Naive thymus-derived CD8-positive, alpha-beta T cell (primary cell): Measurements from ENCODE around the gene RSAD2. TPM values are rescaled to one million over a fixed set of nuclear protein-coding genes. Genes with fewer than 3 reads are reported as not detected.

Experiments
- ATAC-seq, 2 donors: fragments of 150-1000 bp; cut with Tn5 transposase in 1 of 2; sonication (Bioruptor Pico), chemical (Tn5 transposase) in 1 of 2; 1 replicate in 1 of 2; 2 replicates in 1 of 2; pipeline ENCODE4 v1.10.0; 2021; ENCODE audit warnings: mild to moderate bottlenecking in 2 of 2, moderate library complexity in 2 of 2
- POLR2A ChIA-PET: fragments of 350-600 bp; sonication (Branson Sonifier 250); formaldehyde crosslinking; loops from one replicate; lab custom pipeline; 2021; ENCODE audit warnings: antibody characterized with exemption; lab: Charles Lee
- DNase-seq, 10 donors: peaks; one replicate each; pipeline versions ENCODE4 v3.0.0 to v3.0.0-alpha.2; 2020 to 2022
- H3K27ac Mint-ChIP-seq, 10 donors: one replicate each; pipeline ENCODE4 v1.8.0; 2020 to 2022; ENCODE audit warnings: mild to moderate bottlenecking in 10 of 10, mixed read lengths in 10 of 10, moderate library complexity in 4 of 10, inconsistent platforms in 1 of 10
- H3K27me3 Mint-ChIP-seq, 5 donors: one replicate each; pipeline ENCODE4 v1.8.0; 2021 to 2022; ENCODE audit warnings: mixed read lengths in 5 of 5
- H3K36me3 Mint-ChIP-seq, 3 donors: one replicate each; pipeline ENCODE4 v1.8.0; 2020 to 2022; ENCODE audit warnings: mixed read lengths in 3 of 3, mild to moderate bottlenecking in 2 of 3, inconsistent platforms in 1 of 3
- H3K4me1 Mint-ChIP-seq, 4 donors: one replicate each; pipeline ENCODE4 v1.8.0; 2021 to 2022; ENCODE audit warnings: mixed read lengths in 4 of 4
- H3K4me3 Mint-ChIP-seq, 10 donors: one replicate each; pipeline ENCODE4 v1.8.0; 2020 to 2022; ENCODE audit warnings: mild to moderate bottlenecking in 10 of 10, mixed read lengths in 10 of 10, moderate library complexity in 6 of 10, inconsistent platforms in 1 of 10
- H3K9me3 Mint-ChIP-seq, 9 donors: one replicate each; pipeline ENCODE4 v1.8.0; 2020 to 2022; ENCODE audit warnings: mixed read lengths in 9 of 9, mild to moderate bottlenecking in 3 of 9, inconsistent platforms in 1 of 9, moderate library complexity in 1 of 9
- polyA plus RNA-seq, 3 donors: library from polyadenylated mRNA; unstranded; fragments of 300-500 nt; fragmentation: Illumina TruSeq; gene quantifications; one replicate each; pipeline ENCODE4 v1.2.3, GENCODE V29; 2021
- total RNA-seq, 8 experiments: library from RNA in 2 of 8; stranded (reverse) in 2 of 8; gene quantifications; one replicate each; pipeline ENCODE4 v1.2.3 and lab custom pipeline; 2021 to 2026

Gene RSAD2
- total and polyA plus RNA-seq, 5 experiments from 2014 or later = 4.0 to 11.1 (median 5.2) TPM

DNA sequence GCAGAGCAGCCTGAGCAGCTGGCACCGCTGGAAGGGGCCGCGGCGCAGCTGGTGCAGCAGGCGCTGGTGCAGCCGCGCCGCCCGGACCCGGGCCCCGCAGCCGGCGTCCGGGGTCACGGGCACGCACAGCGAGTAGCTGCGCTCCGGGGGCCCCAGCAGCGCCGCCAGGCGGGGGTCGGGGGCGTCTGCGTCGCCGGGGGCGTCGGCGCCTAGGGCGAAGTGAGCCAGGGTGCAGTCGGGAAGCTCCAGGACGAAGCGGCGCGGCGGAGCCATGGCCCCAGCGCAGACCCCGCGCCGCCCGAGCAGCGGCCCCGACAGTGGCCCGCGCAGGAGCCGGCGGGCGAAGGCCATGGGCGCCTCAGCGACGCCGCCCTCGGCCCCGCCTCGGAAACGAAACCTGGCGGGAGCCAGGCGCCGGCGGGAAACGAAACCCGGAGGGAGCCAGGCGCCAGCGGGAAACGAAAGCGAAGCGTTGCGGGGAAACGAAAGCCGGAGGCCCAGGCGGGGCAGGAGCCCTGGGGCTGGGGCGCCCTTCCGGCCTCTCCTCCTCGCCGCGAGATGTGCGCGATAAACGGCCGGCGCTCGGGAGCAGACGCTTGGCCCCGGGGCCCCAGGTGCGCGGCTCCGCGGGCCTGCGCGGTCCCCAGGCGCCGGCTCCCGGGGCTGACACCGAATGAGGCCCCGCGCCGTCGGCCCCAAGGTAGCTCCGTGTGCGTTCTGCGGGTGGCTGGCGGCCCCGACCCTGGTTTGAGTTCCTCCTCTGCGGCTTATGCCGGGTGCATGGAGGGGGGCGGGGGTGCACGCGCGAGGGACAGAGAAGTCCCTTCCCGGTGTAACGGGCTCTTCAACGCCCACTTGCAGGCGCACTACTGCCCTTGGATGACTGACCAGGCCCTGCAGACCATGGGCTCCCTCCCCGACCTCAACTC, 12.0 kb upstream of the RSAD2 start, which contains the start of gene CMPK2:
Gene CMPK2, minus strand, starts transcription at position 562 of the 929 bp plus-strand sequence. Its CDS starts 211 bp downstream, at position 351.
- Mint-ChIP-seq H3K27me3 (no peaks in the 10 kb centered on the region), H3K27ac (peak within 1 kb of the TSS; percentile 87 to 100 (median 94)), H3K9me3 (peaks cover 0 to 5% (median under 1%) of the 10 kb centered on the region in 9 donors), H3K4me1 (peaks cover 10 to 46% (median 26%) of the 10 kb centered on the region in 4 donors), H3K36me3 (peaks cover 9 to 23% (median 22%) of the 10 kb centered on the region in 3 donors), H3K4me3 (peak within 1 kb of the TSS; percentile 90 to 100 (median 97))
- ATAC-seq (peak; percentile 76), DNase-seq (peak; percentile 67 to 84 (median 76))
- POLR2A ChIA-PET = interaction anchor here (0.8 to 3.8 kb wide), 8 partner anchors 12 to 167 kb away, joined by 3 to 61 read pairs (median 4); partner anchors contain the start of gene RSAD2

DNA sequence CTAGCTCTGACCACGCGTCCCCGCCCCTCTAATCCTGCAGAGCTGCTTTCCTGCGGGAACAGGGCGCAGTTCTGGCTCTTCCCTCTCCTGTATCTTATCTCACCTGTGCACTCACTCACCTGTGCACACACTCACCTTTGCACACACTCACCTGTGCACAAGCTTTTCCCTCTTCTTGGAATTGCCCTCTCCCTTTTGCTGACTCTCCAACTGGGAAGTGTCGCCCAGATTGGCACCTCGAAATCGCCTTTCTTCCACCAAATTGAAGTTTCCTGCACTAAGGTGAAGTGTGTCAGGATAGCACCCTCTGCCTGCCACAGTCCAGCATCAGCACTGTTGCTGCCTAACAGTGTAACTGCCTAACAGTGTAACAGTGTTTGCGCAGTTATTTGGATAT, 11.3 kb upstream of the RSAD2 start:
- Mint-ChIP-seq H3K36me3 (peaks cover 6 to 16% (median 15%) of the 10 kb centered on the region in 3 donors), H3K9me3 (peaks cover 0 to 4% (median 0%) of the 10 kb centered on the region in 9 donors), H3K4me1 (peaks cover 10 to 46% (median 27%) of the 10 kb centered on the region in 4 donors), H3K27me3 (no peaks in the 10 kb centered on the region), H3K27ac (peak overlapping the region; percentile 87 to 100 (median 94)), H3K4me3 (peak overlapping the region; percentile 90 to 100 (median 97))
- ATAC-seq = peak; percentile 46 to 58
- POLR2A ChIA-PET = interaction anchor here (0.9 to 3.8 kb wide), 5 partner anchors 11 to 166 kb away, joined by 3 to 61 read pairs (median 4); partner anchors contain the start of gene RSAD2
- peak in 8 of 10 donors; percentile 12 to 68 (median 36) for DNase-seq

DNA sequence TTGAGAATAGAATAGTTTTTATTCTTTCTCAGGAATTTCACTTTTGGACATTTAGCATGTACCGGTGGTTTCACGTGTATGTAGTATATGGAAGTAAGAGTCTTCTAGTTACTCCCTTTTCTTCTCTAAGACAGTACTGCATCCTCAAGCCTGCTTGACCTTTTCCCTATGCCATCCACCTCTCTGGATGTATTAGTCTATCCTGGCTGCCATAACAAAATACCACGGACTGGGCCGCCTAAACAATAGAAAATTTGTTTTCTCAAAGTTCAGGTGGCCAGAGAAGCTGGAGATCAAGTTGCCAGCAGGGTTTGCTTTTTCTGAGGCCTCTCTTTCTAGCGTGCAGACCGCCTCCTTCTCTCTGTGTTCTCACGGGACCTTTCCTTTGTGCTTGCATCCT, 10.6 kb upstream of the RSAD2 start:
- POLR2A ChIA-PET = interaction anchor here (1.5 to 3.8 kb wide), 3 partner anchors 10 to 165 kb away, joined by 3 to 61 read pairs (median 13); partner anchors contain the start of gene RSAD2
- ATAC-seq (no peak), DNase-seq (no peak)
- peak overlapping the region in 9 of 10 donors; percentile 14 to 100 (median 98) for H3K4me3 Mint-ChIP-seq
- H3K27ac Mint-ChIP-seq = peak overlapping the region in 6 of 10 donors; percentile 8 to 100 (median 93)
- H3K36me3 Mint-ChIP-seq = peaks cover 0 to 9% (median 8%) of the 10 kb centered on the region in 3 donors
- peaks cover 10 to 42% (median 26%) of the 10 kb centered on the region in 4 donors for H3K4me1 Mint-ChIP-seq
- H3K27me3 Mint-ChIP-seq = no peaks in the 10 kb centered on the region
- no peaks in the 10 kb centered on the region for H3K9me3 Mint-ChIP-seq

DNA sequence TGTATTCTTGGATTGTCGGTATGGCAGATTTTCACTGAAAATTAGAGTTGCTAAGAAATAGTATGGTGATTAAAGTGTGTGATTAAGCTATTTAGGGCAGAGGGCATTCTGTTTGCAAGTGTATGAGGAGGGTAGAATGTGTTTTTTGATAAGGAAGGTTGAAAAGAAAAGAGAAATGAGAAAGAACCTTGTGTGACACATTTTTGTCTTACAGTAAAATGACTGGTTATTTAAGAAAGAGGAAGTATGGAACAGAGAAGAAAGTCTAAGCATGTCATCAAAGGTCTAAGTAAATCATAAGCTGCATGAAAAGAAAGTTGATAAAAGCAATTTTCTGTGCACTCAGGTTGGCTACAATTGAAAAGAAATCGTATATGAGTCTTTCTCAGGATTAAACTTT, 5.2 kb upstream of the RSAD2 start:
- peak in 1 of 2 donors; percentile 35 for ATAC-seq
- H3K27me3 Mint-ChIP-seq = no peaks in the 10 kb centered on the region
- peak overlapping the region in 9 of 10 donors; percentile 1 to 73 (median 32) for H3K27ac Mint-ChIP-seq

DNA sequence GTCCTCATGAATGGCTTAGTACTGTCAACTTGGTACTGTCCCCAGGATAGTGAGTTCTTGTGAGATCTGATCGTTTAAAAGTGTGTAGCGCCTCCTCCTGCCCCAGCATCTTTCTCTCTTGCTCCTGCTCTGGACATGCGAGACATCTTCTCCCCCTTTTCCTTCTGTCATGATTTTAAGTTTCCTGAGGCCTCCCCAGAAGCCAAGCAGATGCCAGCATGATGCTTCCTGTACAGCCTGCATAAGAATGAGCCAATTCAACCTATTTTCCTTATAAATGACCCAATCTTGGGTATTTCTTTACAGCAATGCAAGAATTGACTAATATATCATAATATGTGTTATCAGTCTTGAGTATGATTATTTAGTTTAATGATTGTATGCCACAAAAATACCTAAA, 3.5 kb upstream of the RSAD2 start:
- Mint-ChIP-seq H3K27ac (peak overlapping the region in 4 of 10 donors; percentile 12 to 87 (median 70)), H3K36me3 (peaks cover 0 to 3% (median 0%) of the 10 kb centered on the region in 3 donors), H3K9me3 (peaks cover 0 to 4% (median 0%) of the 10 kb centered on the region in 9 donors), H3K27me3 (no peaks in the 10 kb centered on the region), H3K4me1 (peaks cover 20 to 61% (median 47%) of the 10 kb centered on the region in 4 donors), H3K4me3 (no peak overlapping the region)
- ATAC-seq (no peak), DNase-seq (no peak)
- POLR2A ChIA-PET = interaction anchor here (7.1 kb wide), 1 partner anchor 8 kb away, joined by 61 read pairs; the partner anchor contains the start of gene CMPK2

More for the DNA sequence above, 5.2 kb upstream of the RSAD2 start:
- POLR2A ChIA-PET = no interaction called here
- no peak for DNase-seq
- Mint-ChIP-seq H3K9me3 (peaks cover 0 to 4% (median 0%) of the 10 kb centered on the region in 9 donors), H3K4me1 (peaks cover 11 to 53% (median 35%) of the 10 kb centered on the region in 4 donors), H3K36me3 (peaks cover 0 to 3% (median 0%) of the 10 kb centered on the region in 3 donors), H3K4me3 (peak overlapping the region in 8 of 10 donors; percentile 1 to 59 (median 24))

DNA sequence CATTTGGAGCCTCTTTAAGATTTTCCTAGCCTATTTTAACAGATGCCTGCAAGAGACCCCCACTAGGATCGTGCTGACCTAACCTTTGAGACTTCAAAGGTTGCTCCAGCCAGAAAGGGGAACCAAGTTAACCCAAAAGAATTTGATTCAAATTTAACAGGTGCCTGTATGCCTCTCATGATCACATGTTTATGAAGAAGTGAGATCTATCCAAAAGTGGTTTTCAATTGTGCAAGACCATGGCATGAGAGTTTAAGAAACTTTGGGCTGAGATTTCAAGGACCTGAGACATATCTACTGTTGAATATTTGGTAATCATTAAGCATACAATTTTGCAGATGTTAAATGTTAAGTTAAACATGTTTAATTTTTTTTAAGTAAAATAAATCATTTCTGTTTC, 1.3 kb upstream of the RSAD2 start:
- ATAC-seq (no peak), DNase-seq (no peak)
- peaks cover 36 to 82% (median 66%) of the 10 kb centered on the region in 4 donors for H3K4me1 Mint-ChIP-seq
- peaks cover 0 to 4% (median 0%) of the 10 kb centered on the region in 9 donors for H3K9me3 Mint-ChIP-seq
- H3K4me3 Mint-ChIP-seq = peak overlapping the region in 5 of 10 donors; percentile 87 to 98 (median 92)
- H3K27me3 Mint-ChIP-seq = no peaks in the 10 kb centered on the region
- peaks cover 0 to 3% (median 0%) of the 10 kb centered on the region in 3 donors for H3K36me3 Mint-ChIP-seq
- peak overlapping the region in 4 of 10 donors; percentile 16 to 98 (median 62) for H3K27ac Mint-ChIP-seq
- POLR2A ChIA-PET = interaction anchor here (2.0 to 7.1 kb wide), 2 partner anchors 11 to 38 kb away, joined by 11 to 61 read pairs; partner anchors contain the start of gene CMPK2

DNA sequence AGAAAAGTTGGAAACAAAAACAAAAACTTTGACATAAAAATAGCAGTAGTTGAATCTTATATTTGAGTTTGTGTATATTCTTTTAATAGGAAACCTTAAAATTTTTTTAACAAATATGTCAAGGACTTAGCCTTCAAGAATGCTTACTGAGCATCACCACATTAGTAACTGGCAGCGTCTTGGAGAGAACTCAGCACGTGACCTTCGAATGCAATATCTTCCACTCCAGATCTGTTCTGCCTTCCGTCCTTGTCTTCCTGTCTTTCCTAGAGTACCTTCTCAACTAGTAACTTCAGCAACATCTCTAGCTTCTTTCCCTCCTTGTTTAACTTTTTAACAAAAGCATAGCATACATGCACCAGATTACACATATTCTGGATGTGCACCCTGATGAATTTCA, 972 bp downstream of the RSAD2 start:
- H3K36me3 Mint-ChIP-seq = peaks cover 0 to 10% (median 0%) of the 10 kb centered on the region in 3 donors

DNA sequence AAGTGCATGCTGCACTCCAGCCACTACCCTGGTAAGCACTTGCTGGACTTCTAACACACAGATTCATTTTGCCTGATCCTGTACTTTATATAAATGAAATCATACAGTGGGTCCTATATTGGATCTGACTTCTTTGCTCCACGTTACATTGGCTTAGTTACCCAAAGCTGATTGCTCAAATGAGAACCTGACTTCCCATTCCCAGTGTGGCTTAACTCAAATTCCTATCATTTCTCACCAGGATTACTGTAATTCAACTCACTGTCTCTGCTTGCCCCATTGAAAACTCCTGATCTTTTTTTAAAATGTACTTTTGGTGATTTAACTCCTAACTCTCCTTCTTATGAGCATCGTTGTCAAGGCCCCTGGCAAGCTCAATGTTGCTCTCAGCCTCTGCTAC, 1.4 kb downstream of the RSAD2 start:
- Mint-ChIP-seq H3K36me3 (peaks cover 0 to 13% (median 0%) of the 10 kb centered on the region in 3 donors), H3K9me3 (peaks cover 0 to 2% (median 0%) of the 10 kb centered on the region in 9 donors)

More for the DNA sequence above, 972 bp downstream of the RSAD2 start:
- DNase-seq = no peak
- no peaks in the 10 kb centered on the region for H3K27me3 Mint-ChIP-seq
- peak overlapping the region; percentile 67 to 98 (median 86) for H3K27ac Mint-ChIP-seq
- ATAC-seq = no peak
- H3K4me3 Mint-ChIP-seq = peak overlapping the region; percentile 81 to 98 (median 89)
- H3K4me1 Mint-ChIP-seq = peaks cover 27 to 80% (median 60%) of the 10 kb centered on the region in 4 donors
- peaks cover 0 to 4% (median 0%) of the 10 kb centered on the region in 9 donors for H3K9me3 Mint-ChIP-seq
- POLR2A ChIA-PET = interaction anchor here (0.6 to 7.1 kb wide), 6 partner anchors 10 to 44 kb away, joined by 3 to 61 read pairs (median 5); partner anchors contain the start of gene CMPK2

DNA sequence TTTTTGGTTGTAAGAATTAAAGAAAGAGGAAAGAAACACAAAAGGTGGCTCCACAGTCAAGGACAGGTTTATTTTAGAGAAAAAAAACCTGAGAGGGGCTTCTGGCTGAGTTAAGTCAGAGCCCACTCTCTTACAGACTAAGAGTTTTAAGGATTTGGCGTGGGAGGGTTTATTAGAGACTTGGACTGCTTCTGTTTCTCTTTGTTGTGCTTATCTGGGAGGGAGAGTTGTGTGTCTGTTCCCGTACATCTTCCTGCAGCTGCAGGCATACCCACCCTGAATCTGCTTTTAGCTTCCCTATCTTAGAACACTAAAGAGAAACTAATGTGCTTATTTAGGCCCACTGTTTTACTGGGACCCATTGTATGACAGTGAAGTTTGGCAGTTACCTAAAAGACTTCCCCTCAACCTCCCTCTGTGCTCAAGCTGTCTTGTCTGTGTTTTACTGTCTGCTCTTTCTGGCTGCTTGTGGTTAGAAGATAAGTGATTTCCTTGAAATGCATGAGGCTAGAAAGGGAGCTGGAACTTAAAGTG, 2.7 kb downstream of the RSAD2 start:
- Mint-ChIP-seq H3K4me1 (peaks cover 30 to 69% (median 55%) of the 10 kb centered on the region in 4 donors), H3K27ac (peak overlapping the region; percentile 73 to 98 (median 95)), H3K9me3 (no peaks in the 10 kb centered on the region), H3K4me3 (peak overlapping the region; percentile 67 to 98 (median 81)), H3K36me3 (peaks cover 0 to 20% (median 0%) of the 10 kb centered on the region in 3 donors), H3K27me3 (no peaks in the 10 kb centered on the region)
- DNase-seq (peak in 5 of 10 donors; percentile 4 to 54 (median 47)), ATAC-seq (peak; percentile 61 to 65)
- POLR2A ChIA-PET = interaction anchor here (1.2 to 7.1 kb wide), 2 partner anchors 15 to 178 kb away, joined by 3 to 61 read pairs; partner anchors contain the start of gene CMPK2

More for the DNA sequence above, 1.4 kb downstream of the RSAD2 start:
- no peak for DNase-seq
- no peak for ATAC-seq
- POLR2A ChIA-PET = interaction anchor here (0.6 to 7.1 kb wide), 4 partner anchors 11 to 179 kb away, joined by 3 to 61 read pairs (median 4); partner anchors contain the start of gene CMPK2
- peak overlapping the region; percentile 67 to 98 (median 86) for H3K27ac Mint-ChIP-seq
- H3K27me3 Mint-ChIP-seq = no peaks in the 10 kb centered on the region
- peaks cover 28 to 78% (median 58%) of the 10 kb centered on the region in 4 donors for H3K4me1 Mint-ChIP-seq
- peak overlapping the region; percentile 74 to 98 (median 88) for H3K4me3 Mint-ChIP-seq

DNA sequence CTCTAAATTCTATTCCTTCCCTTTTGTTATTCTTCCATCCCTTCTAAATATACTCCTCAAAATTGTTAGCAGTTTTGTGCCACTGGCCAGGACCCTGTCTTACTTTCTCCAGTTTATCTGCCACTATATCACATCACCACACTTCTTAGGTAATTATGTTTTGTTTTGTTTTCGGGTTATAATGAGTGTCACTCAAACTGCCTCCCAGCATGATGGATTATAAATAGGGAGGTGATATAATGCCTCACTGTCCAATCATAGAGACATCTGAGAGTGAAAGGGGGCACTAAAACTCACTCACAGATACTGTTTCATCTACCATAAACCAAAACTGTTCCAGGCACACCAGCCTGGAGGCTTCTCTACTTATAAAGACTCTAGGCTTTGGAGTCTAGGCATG, 3.5 kb downstream of the RSAD2 start:
- peak overlapping the region; percentile 2 to 98 (median 74) for H3K27ac Mint-ChIP-seq
- H3K9me3 Mint-ChIP-seq = no peaks in the 10 kb centered on the region
- peaks cover 0 to 25% (median 0%) of the 10 kb centered on the region in 3 donors for H3K36me3 Mint-ChIP-seq
- peak overlapping the region in 8 of 10 donors; percentile 23 to 98 (median 62) for H3K4me3 Mint-ChIP-seq
- POLR2A ChIA-PET = interaction anchor here (7.1 kb wide), 1 partner anchor 15 kb away, joined by 61 read pairs; the partner anchor contains the start of gene CMPK2
- no peak for DNase-seq
- ATAC-seq = no peak
- no peaks in the 10 kb centered on the region for H3K27me3 Mint-ChIP-seq
- H3K4me1 Mint-ChIP-seq = peaks cover 30 to 63% (median 54%) of the 10 kb centered on the region in 4 donors

DNA sequence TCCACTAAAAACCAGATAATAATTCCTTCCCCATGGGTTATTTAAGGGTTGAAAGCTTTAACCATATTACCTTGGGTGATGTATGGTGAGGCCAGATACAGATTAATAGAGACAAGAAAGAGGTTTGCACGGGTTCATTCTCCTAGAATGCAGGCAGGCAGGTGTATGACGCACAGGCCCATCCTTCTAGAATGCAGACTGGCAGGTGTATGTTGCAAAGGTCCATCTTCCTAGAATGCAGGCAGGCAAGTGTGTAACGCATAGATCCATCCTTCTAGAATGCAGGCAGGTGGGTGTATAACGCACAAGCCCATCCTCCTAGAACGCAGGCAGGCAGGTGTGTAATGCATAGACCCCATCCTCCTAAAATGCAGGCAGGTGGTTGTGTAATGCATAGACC, 3.9 kb downstream of the RSAD2 start:
- ATAC-seq (no peak), DNase-seq (no peak)
- Mint-ChIP-seq H3K4me1 (peaks cover 30 to 59% (median 52%) of the 10 kb centered on the region in 4 donors), H3K36me3 (peaks cover 0 to 28% (median 0%) of the 10 kb centered on the region in 3 donors), H3K27me3 (no peaks in the 10 kb centered on the region), H3K9me3 (no peaks in the 10 kb centered on the region), H3K4me3 (peak overlapping the region in 1 of 10 donors; percentile 98), H3K27ac (peak overlapping the region in 7 of 10 donors; percentile 8 to 98 (median 72))
- POLR2A ChIA-PET = no interaction called here
